SU-DHL-6 (cell line): Measurements from ENCODE around the gene FITM1.
A peak's percentile ranks its signal among the peaks of the same experiment; 100 is the strongest.

Experiments used
- H2AFZ ChIP-seq: fragments of 200-600 bp; sonication (generic); 2 replicates; pipeline ENCODE4 v1.6.1; 2014; ENCODE audit warnings: low read depth, mild to moderate bottlenecking, moderate library complexity, mixed read lengths, antibody characterized with exemption, low read length; ENCODE audit not compliant: severe bottlenecking
- H3F3A ChIP-seq: fragments of 200-600 bp; shearing (Covaris generic); 2 replicates; pipeline ENCODE4 v1.6.0; 2016; ENCODE audit warnings: antibody characterized with exemption, mild to moderate bottlenecking; ENCODE audit not compliant: insufficient read depth
- H3K27ac ChIP-seq: fragments of 200-600 bp; sonication (generic); 2 replicates; pipeline ENCODE4 v1.5.1; 2016; ENCODE audit warnings: low read depth, mild to moderate bottlenecking, low read length, moderate library complexity, mixed read lengths
- H3K27me3 ChIP-seq: fragments of 200-600 bp; sonication (generic), shearing (Covaris generic); 2 replicates; pipeline ENCODE4 v1.6.0; 2014; ENCODE audit warnings: mild to moderate bottlenecking, low read length
- H3K36me3 ChIP-seq: fragments of 200-600 bp; sonication (generic); 2 replicates; pipeline ENCODE4 v1.6.1; 2014; ENCODE audit warnings: mild to moderate bottlenecking, low read length, mixed read lengths
- H3K4me2 ChIP-seq: fragments of 300-600, 200-600 bp; shearing (Covaris generic), sonication (generic); 2 replicates; pipeline ENCODE4 v1.6.0; 2014; ENCODE audit warnings: low read length, low read depth, mild to moderate bottlenecking; ENCODE audit not compliant: poor library complexity, severe bottlenecking
- H3K4me3 ChIP-seq: fragments of 200-600 bp; sonication (generic); 2 replicates; pipeline ENCODE4 v1.5.1; 2014; ENCODE audit warnings: antibody characterized with exemption, low read length, mild to moderate bottlenecking, mixed read lengths; ENCODE audit not compliant: insufficient read depth, poor library complexity, severe bottlenecking
- H3K79me2 ChIP-seq: fragments of 200-600 bp; sonication (generic); 2 replicates; pipeline ENCODE4 v1.6.1; 2014; ENCODE audit warnings: mild to moderate bottlenecking, low read length, moderate library complexity; ENCODE audit not compliant: insufficient read depth
- H3K9ac ChIP-seq: fragments of 200-600 bp; sonication (generic); 2 replicates; pipeline ENCODE4 v1.7.0; 2014; ENCODE audit warnings: mild to moderate bottlenecking, low read length
- H3K9me2 ChIP-seq: fragments of 200-600 bp; sonication (generic); replicated peaks from 2 replicates; pipeline ENCODE4 v1.6.1; 2014; ENCODE audit warnings: low read length; ENCODE audit not compliant: insufficient read depth
- H3K9me3 ChIP-seq: fragments of 200-600 bp; sonication (generic); 2 replicates; pipeline ENCODE4 v1.6.1; 2014; ENCODE audit warnings: low read length, mixed read lengths; ENCODE audit not compliant: insufficient read depth
- H4K20me1 ChIP-seq: fragments of 200-600 bp; sonication (generic); 2 replicates; pipeline ENCODE4 v1.6.1; 2014; ENCODE audit warnings: low read depth, mild to moderate bottlenecking, antibody characterized with exemption, low read length, moderate library complexity, mixed read lengths
- EZH2phosphoT487 ChIP-seq: fragments of 200-600 bp; sonication (generic), shearing (Covaris generic); conservative IDR thresholded peaks from 2 replicates; pipeline ENCODE4 v1.6.1; 2018; ENCODE audit warnings: mild to moderate bottlenecking, antibody characterized with exemption, low read length, moderate library complexity, mixed read lengths
- TF ChIP-seq, protein P1 (sequence below): fragments of 200-600 bp; sonication (generic); IDR thresholded peaks from one replicate; pipeline ENCODE4 v1.5.1; 2017; ENCODE audit warnings: antibody characterized with exemption, mild to moderate bottlenecking, low read length, moderate library complexity; ENCODE audit not compliant: insufficient read depth, poor library complexity, severe bottlenecking

Gene FITM1

DNA sequence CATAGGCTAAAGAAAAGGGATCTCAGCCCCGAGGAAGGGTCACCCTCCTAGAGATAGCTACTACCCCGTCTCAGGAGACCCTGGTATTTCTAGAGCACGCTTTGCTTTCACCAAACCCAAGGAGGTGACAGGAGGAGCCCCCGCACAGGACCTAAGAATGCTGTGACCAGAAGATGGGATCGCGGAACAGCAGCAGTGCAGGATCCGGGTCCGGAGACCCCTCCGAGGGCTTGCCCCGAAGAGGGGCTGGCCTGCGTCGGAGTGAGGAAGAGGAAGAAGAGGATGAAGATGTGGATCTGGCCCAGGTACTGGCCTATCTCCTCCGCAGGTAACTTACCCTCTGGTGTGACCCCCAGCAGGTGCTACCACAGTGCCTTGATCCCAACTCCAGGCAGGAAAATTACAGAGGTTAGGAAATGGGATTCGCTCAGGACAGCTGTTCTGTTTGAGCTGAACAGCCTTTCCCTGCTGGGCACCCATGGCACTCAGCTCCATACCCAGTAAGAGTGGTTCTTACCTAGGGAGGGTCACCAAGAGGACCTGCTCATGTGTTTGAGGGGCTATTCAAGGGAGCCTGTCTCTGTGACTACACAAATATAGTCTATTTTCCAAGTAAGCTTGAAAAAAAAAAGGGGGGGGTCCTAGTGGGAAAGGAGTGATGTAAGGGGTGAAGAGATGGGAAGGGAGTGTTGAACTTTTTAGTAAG lies 14.9 kb upstream of the FITM1 start:
- peak overlapping the region; percentile 82 for H3K9ac ChIP-seq
- H2AFZ ChIP-seq, result peak overlapping the region; percentile 8
- H3K27ac ChIP-seq, result peak overlapping the region; percentile 22; the same call in 1 of the 2 replicates
- H3K4me2 ChIP-seq, result peak overlapping the region; percentile 81
- no peak for TF ChIP-seq EZH2phosphoT487
- TF ChIP-seq, protein P1, sequence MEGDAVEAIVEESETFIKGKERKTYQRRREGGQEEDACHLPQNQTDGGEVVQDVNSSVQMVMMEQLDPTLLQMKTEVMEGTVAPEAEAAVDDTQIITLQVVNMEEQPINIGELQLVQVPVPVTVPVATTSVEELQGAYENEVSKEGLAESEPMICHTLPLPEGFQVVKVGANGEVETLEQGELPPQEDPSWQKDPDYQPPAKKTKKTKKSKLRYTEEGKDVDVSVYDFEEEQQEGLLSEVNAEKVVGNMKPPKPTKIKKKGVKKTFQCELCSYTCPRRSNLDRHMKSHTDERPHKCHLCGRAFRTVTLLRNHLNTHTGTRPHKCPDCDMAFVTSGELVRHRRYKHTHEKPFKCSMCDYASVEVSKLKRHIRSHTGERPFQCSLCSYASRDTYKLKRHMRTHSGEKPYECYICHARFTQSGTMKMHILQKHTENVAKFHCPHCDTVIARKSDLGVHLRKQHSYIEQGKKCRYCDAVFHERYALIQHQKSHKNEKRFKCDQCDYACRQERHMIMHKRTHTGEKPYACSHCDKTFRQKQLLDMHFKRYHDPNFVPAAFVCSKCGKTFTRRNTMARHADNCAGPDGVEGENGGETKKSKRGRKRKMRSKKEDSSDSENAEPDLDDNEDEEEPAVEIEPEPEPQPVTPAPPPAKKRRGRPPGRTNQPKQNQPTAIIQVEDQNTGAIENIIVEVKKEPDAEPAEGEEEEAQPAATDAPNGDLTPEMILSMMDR, result no peak
- no peaks in the 10 kb centered on the region for H3K9me3 ChIP-seq
- H4K20me1 ChIP-seq, result no peaks in the 10 kb centered on the region
- no peaks in the 10 kb centered on the region for H3K9me2 ChIP-seq
- H3K4me3 ChIP-seq, result peak overlapping the region; percentile 75
- H3F3A ChIP-seq, result peaks cover 5% of the 10 kb centered on the region; the same call in 1 of the 2 replicates
- no peaks in the 10 kb centered on the region for H3K36me3 ChIP-seq
- peaks cover 16% of the 10 kb centered on the region for H3K79me2 ChIP-seq
- no peaks in the 10 kb centered on the region for H3K27me3 ChIP-seq

DNA sequence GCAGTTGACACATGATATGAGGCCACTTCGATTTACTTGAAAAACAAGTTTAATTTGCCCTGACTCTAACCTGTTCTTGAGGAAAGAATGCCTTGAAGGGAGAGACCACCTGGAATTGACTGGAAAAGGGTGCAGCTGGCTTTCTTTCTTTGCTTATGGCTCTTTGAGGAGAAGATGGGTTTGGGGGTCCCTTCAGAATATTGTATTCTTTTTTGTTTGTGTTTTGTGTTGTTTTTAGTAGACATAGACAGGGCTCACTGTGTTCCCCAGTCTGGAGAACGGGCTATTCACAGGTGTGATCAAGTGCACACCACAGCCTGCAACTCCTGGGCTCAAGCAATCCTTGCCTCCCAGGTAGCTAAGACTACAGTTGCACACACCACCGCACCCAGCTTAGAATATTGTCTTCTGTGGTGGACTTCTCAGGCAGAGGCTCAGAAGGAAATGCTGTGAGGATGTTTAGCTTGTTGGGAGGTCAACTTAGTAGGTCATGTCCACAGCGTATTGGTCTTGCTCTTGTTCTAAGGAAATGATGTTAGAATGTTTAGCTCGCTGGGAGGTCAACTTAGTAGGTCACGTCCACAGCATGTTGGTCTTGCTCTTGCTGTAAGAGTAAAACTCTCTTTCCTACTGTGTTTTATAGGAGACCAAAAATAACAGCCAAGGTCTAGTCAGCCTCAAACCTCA lies 14.2 kb upstream of the FITM1 start:
- Histone ChIP-seq H3K9me2 (no peaks in the 10 kb centered on the region), H3K9ac (peak overlapping the region; percentile 82), H3K9me3 (no peaks in the 10 kb centered on the region), H4K20me1 (no peaks in the 10 kb centered on the region), H3K27me3 (no peaks in the 10 kb centered on the region), H3K4me3 (peak overlapping the region; percentile 75), H3F3A (no peaks in the 10 kb centered on the region), H3K27ac (no peak overlapping the region), H3K36me3 (no peaks in the 10 kb centered on the region), H3K79me2 (peaks cover 16% of the 10 kb centered on the region), H2AFZ (no peak overlapping the region), H3K4me2 (peak overlapping the region; percentile 81)
- no peak for TF ChIP-seq EZH2phosphoT487
- TF ChIP-seq, protein P1, result no peak

DNA sequence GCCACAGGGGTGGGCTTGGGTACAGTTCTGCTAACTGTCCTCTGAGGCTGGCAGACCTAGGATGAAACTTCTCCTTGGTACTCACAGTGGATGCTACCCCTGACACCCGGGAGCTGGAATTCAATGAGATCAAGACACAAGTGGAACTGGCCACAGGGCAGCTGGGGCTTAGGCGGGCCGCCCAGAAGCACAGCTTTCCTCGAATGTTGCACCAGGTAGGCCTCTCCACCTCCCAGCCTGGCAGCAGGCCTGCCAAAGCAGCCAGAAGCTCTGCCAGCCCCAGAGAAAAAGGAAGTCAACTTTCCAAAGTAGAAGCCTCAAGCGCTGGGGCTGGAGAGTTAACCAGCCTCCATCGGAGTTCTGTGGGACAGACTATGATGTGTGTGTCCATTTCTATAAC lies 13.3 kb upstream of the FITM1 start:
- H3K4me3 ChIP-seq, result no peak overlapping the region
- peaks cover 16% of the 10 kb centered on the region for H3K79me2 ChIP-seq
- H3K9me2 ChIP-seq, result no peaks in the 10 kb centered on the region
- H4K20me1 ChIP-seq, result no peaks in the 10 kb centered on the region
- H3K36me3 ChIP-seq, result no peaks in the 10 kb centered on the region
- no peak for TF ChIP-seq EZH2phosphoT487
- TF ChIP-seq, protein P1, result no peak
- H3K9ac ChIP-seq, result no peak overlapping the region
- no peak overlapping the region for H3K27ac ChIP-seq
- no peaks in the 10 kb centered on the region for H3F3A ChIP-seq
- H3K4me2 ChIP-seq, result no peak overlapping the region
- H3K9me3 ChIP-seq, result no peaks in the 10 kb centered on the region
- H2AFZ ChIP-seq, result no peak overlapping the region
- H3K27me3 ChIP-seq, result no peaks in the 10 kb centered on the region
